ENCODE results near the gene MACC1.

GRCh38 chr7:20235288-20235687 is 18.1 kb upstream of the MACC1 start:
- TF ChIP-seq SMAD1 (IDR thresholded peaks at IDR 0.05; ENCODE audit: low read depth, partially characterized antibody) (no peak), MEF2A (IDR thresholded peaks at IDR 0.05; ENCODE audit: insufficient read depth, low read depth, low read length) (no peak), POLR2A (IDR thresholded peaks at IDR 0.05; ENCODE audit: low read depth, low read length) (no peak), CTCF (IDR thresholded peaks at IDR 0.05 in 2 of 3, conservative IDR thresholded peaks at IDR 0.05 in 1 of 3; ENCODE audit: control insufficient read depth in 2 of 3, extremely low read depth in 1 of 3, insufficient read depth in 1 of 3, low read depth in 3 of 3, low read length in 3 of 3) (no peak), EZH2 (IDR thresholded peaks at IDR 0.05; ENCODE audit: borderline replicate concordance, control insufficient read depth, low read depth, low read length) (no peak), KDM1A (IDR thresholded peaks at IDR 0.05; ENCODE audit: borderline replicate concordance) (no peak), EP300 (IDR thresholded peaks at IDR 0.05; ENCODE audit: borderline replicate concordance in 1 of 2, control insufficient read depth in 1 of 2, low read depth in 2 of 2, low read length in 2 of 2) (no peak), CHD1 (IDR thresholded peaks at IDR 0.05; ENCODE audit: low read depth, low read length) (no peak), REST (IDR thresholded peaks at IDR 0.05; ENCODE audit: low read depth, low read length) (no peak), SRF (IDR thresholded peaks at IDR 0.05; ENCODE audit: low read depth in 2 of 2, low read length in 2 of 2) (no peak), ZZZ3 (IDR thresholded peaks at IDR 0.05; ENCODE audit: control insufficient read depth, insufficient read length, low read depth) (no peak), ZNF274 (IDR thresholded peaks at IDR 0.05; ENCODE audit: insufficient read depth, insufficient read length) (no peak), HDAC2 (IDR thresholded peaks at IDR 0.05) (no peak), SMC3 (IDR thresholded peaks at IDR 0.05; ENCODE audit: borderline replicate concordance, low read length) (no peak)

All from GM12878 (cell line).